Body of pancreas (tissue), 4 donors: ENCODE measurements around the gene UBN2.

Experiments used
- CTCF ChIP-seq, 7 experiments: fragments of 450-650 bp in 4 of 7; fragments of 200-600 bp in 3 of 7; sonication (generic) in 3 of 7; IDR thresholded peaks; one replicate each; pipeline ENCODE4 v1.5.1; 2016 to 2019; ENCODE audit warnings: antibody characterized with exemption in 7 of 7
- POLR2A ChIP-seq, 3 donors: fragments of 450-650 bp; IDR thresholded peaks; one replicate each; pipeline ENCODE4 v1.6.1; 2016; ENCODE audit warnings: antibody characterized with exemption in 3 of 3, mild to moderate bottlenecking in 2 of 3

- TF ChIP-seq CTCF (IDR thresholded peaks at IDR 0.05), result no peak
- no peak for TF ChIP-seq POLR2A (IDR thresholded peaks at IDR 0.05)
Measured at GRCh38 chr7:139271718-139272628, 40.9 kb downstream of the UBN2 start.
